Upper lobe of right lung (tissue), 1 donor: ENCODE measurements around the gene TMEM151A. TPM values are rescaled to one million over a fixed set of nuclear protein-coding genes. Genes with fewer than 3 reads are reported as not detected.
"Not testable (repeated sequence)": the region's sequence is repeated elsewhere in the genome, so short reads cannot be mapped to it uniquely, and the experiment has no call there.

Experiments used
- ATAC-seq: fragments of 200-7000 bp; cut with Tn5 transposase; one replicate; pipeline ENCODE4 v1.9.1; 2020; ENCODE audit warnings: mild to moderate bottlenecking, moderate library complexity
- DNase-seq: peaks from one replicate; pipeline ENCODE4 v3.0.0-alpha.2; 2020
- H3K27ac ChIP-seq: fragments of 200-600 bp; one replicate; pipeline ENCODE4 v1.8.0; 2022
- H3K27me3 ChIP-seq: fragments of 200-600 bp; one replicate; pipeline ENCODE4 v1.8.0; 2022; ENCODE audit warnings: mild to moderate bottlenecking
- H3K36me3 ChIP-seq: fragments of 200-600 bp; one replicate; pipeline ENCODE4 v1.8.0; 2022
- H3K4me1 ChIP-seq: fragments of 200-600 bp; one replicate; pipeline ENCODE4 v1.8.0; 2022
- H3K4me3 ChIP-seq: fragments of 200-600 bp; one replicate; pipeline ENCODE4 v1.8.0; 2022; ENCODE audit warnings: mild to moderate bottlenecking
- H3K9me3 ChIP-seq: fragments of 200-600 bp; one replicate; pipeline ENCODE4 v1.8.0; 2022
- intact Hi-C: fragments of 100-400 bp; cut with DNase I; formaldehyde crosslinking; loops from one replicate; pipeline ENCODE4 v1.11.0; 2022
- total RNA-seq: library from RNA; stranded (reverse); fragmentation: NEBNext Ultra II Directional; extraction: Animal tissue kit (Norgen Biotek cat#: 25700); gene quantifications from one replicate; pipeline ENCODE4 v1.2.1, GENCODE V29; 2021
- TF ChIP-seq, protein P1 (sequence below): fragments of 200-600 bp; IDR thresholded peaks from one replicate; pipeline ENCODE4 v1.8.0; 2022; ENCODE audit warnings: antibody characterized with exemption
- donor health status: DM: no; HTN: yes; CAD: no; lungs with severe emphysema.

Gene TMEM151A
- total RNA-seq, 1 donor from 2014 or later = 0.41 TPM

DNA sequence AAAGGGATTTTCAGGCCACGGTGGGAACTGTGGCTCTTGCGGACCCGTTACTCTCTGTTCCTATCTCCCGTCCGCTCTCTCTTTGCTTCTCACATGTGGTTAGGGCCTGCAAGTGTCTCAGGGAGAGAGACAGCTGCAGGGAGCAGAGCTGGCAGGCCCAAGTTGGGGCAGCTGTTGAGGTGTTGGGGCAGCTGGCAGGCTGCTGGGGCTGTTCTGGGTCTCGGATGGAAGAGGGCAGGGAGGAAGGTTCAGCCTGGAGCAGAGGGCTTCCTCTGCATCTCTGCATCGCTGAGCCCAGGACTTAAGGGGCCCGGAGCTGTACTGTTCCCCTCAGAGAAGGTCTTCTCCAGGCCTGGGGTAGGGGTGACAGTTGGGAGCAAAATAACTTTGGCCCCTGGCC is 16.3 kb upstream of the TMEM151A start:
- intact Hi-C loops = no loop called here
- peaks cover 47% of the 10 kb centered on the region for H3K36me3 ChIP-seq
- H3K4me3 ChIP-seq = no peak overlapping the region
- no peaks in the 10 kb centered on the region for H3K27me3 ChIP-seq
- H3K4me1 ChIP-seq = peaks cover 8% of the 10 kb centered on the region
- H3K27ac ChIP-seq = no peak overlapping the region
- H3K9me3 ChIP-seq = no peaks in the 10 kb centered on the region
- TF ChIP-seq, protein P1, sequence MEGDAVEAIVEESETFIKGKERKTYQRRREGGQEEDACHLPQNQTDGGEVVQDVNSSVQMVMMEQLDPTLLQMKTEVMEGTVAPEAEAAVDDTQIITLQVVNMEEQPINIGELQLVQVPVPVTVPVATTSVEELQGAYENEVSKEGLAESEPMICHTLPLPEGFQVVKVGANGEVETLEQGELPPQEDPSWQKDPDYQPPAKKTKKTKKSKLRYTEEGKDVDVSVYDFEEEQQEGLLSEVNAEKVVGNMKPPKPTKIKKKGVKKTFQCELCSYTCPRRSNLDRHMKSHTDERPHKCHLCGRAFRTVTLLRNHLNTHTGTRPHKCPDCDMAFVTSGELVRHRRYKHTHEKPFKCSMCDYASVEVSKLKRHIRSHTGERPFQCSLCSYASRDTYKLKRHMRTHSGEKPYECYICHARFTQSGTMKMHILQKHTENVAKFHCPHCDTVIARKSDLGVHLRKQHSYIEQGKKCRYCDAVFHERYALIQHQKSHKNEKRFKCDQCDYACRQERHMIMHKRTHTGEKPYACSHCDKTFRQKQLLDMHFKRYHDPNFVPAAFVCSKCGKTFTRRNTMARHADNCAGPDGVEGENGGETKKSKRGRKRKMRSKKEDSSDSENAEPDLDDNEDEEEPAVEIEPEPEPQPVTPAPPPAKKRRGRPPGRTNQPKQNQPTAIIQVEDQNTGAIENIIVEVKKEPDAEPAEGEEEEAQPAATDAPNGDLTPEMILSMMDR = no peak
- ATAC-seq (no peak), DNase-seq (no peak)

DNA sequence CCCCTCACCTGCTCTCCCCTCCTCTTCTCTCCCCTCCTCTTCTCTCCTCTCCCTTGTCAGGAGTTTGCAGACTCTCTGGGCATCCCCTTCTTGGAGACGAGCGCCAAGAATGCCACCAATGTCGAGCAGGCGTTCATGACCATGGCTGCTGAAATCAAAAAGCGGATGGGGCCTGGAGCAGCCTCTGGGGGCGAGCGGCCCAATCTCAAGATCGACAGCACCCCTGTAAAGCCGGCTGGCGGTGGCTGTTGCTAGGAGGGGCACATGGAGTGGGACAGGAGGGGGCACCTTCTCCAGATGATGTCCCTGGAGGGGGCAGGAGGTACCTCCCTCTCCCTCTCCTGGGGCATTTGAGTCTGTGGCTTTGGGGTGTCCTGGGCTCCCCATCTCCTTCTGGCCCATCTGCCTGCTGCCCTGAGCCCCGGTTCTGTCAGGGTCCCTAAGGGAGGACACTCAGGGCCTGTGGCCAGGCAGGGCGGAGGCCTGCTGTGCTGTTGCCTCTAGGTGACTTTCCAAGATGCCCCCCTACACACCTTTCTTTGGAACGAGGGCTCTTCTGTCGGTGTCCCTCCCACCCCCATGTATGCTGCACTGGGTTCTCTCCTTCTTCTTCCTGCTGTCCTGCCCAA is 15.6 kb upstream of the TMEM151A start:
- peaks cover 47% of the 10 kb centered on the region for H3K36me3 ChIP-seq
- H3K27ac ChIP-seq = no peak overlapping the region
- H3K4me1 ChIP-seq = peaks cover 3% of the 10 kb centered on the region
- TF ChIP-seq, protein P1 = no peak
- ATAC-seq (no peak), DNase-seq (no peak)
- intact Hi-C loops = no loop called here
- no peaks in the 10 kb centered on the region for H3K9me3 ChIP-seq
- H3K27me3 ChIP-seq = no peaks in the 10 kb centered on the region
- no peak overlapping the region for H3K4me3 ChIP-seq

DNA sequence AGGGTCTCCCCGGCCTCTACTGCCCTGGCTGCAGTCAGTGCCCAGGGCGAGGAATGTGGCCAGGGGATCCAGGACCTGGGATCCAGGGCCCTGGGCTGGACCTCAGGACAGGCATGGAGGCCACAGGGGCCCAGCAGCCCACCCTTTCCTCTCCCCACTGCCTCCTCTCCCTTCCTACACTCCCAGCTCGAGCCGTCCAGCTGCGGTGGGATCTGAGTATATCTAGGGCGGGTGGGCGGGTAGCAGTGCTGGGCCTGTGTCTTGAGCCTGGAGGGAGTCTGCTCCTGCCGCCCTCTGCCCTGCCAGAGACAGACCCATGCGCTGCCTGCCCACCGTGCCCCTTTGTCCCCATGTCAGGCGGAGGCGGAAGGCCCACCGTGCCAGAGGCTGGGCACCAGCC is 15.1 kb upstream of the TMEM151A start:
- H3K36me3 ChIP-seq = peaks cover 46% of the 10 kb centered on the region
- H3K9me3 ChIP-seq, H3K27me3 ChIP-seq, H3K4me3 ChIP-seq, H3K4me1 ChIP-seq, intact Hi-C loops, ATAC-seq, DNase-seq, H3K27ac ChIP-seq: not testable (repeated sequence)

DNA sequence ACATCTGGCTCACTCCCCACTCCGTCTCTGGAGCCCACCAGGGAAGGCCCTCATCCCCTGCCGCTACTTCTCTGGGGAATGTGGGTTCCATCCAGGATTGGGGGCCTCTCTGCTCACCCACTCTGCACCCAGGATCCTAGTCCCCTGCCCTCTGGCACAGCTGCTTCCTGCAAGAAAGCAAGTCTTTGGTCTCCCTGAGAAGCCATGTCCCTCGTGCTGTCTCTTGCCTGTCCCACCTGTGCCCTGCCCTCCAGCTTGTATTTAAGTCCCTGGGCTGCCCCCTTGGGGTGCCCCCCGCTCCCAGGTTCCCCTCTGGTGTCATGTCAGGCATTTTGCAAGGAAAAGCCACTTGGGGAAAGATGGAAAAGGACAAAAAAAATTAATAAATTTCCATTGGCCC is 14.6 kb upstream of the TMEM151A start:
- H3K4me3 ChIP-seq, H3K9me3 ChIP-seq, H3K27ac ChIP-seq, H3K27me3 ChIP-seq, ATAC-seq, intact Hi-C loops, H3K4me1 ChIP-seq, DNase-seq: not testable (repeated sequence)
- peaks cover 42% of the 10 kb centered on the region for H3K36me3 ChIP-seq

DNA sequence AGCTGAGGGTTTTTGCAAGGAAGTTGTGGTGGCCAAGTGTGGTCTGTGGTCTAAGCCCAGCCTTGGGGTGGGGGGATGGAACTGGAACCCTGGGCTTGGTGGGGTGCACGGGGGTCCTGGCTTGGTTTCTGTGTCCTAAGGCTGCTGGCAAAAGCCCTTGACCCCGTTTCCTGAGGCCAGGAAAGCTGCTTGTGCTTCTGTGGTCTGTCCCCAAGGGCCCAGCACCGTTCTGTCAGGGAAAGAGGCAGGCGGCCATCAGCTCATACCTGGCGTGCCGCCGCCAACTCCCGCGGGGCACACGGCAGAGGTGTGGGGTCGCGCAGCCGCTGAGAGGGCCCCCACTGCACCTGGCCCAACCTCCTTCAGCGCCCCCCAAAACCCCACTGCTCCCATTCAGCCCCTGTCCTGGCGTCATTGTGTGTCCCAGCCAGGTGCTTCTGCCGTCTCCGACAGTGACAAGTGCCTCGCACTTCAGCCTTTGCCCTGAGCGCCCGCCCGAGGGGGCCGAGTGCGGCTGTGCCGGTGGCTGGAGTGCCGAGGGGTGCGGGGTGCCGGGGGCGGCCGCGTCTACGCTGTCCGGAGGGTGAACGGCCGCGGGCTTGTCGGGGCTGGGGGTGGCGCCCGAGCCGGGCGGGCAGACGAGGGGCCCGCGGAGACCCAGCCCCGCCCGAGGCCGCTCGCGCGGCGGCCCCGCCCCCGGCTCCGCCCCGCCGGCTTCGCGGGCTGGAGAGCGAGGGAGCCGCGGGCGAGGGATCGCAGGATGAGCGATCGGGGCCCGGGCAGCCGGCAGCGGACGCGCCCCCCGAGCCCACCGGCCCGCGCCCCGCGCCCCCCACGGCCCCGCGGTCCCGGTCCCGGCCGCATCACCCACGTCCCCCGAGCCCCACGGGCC is 14.0 kb upstream of the TMEM151A start, which contains the start of gene CNIH2:
Gene CNIH2 (plus strand): TSS at position 705 of the 892 bp plus-strand sequence. CDS start 282 bp downstream, outside the sequence.
- H3K4me1 ChIP-seq = peaks cover 5% of the 10 kb centered on the region
- intact Hi-C loops = no loop called here
- H3K9me3 ChIP-seq = no peaks in the 10 kb centered on the region
- TF ChIP-seq, protein P1 = no peak
- peak; percentile 31 for ATAC-seq
- peaks cover 35% of the 10 kb centered on the region for H3K36me3 ChIP-seq
- DNase-seq = no peak
- no peaks in the 10 kb centered on the region for H3K27me3 ChIP-seq
- H3K27ac ChIP-seq = peak within 1 kb of the TSS; percentile 17
- H3K4me3 ChIP-seq = no peak within 1 kb of the TSS

DNA sequence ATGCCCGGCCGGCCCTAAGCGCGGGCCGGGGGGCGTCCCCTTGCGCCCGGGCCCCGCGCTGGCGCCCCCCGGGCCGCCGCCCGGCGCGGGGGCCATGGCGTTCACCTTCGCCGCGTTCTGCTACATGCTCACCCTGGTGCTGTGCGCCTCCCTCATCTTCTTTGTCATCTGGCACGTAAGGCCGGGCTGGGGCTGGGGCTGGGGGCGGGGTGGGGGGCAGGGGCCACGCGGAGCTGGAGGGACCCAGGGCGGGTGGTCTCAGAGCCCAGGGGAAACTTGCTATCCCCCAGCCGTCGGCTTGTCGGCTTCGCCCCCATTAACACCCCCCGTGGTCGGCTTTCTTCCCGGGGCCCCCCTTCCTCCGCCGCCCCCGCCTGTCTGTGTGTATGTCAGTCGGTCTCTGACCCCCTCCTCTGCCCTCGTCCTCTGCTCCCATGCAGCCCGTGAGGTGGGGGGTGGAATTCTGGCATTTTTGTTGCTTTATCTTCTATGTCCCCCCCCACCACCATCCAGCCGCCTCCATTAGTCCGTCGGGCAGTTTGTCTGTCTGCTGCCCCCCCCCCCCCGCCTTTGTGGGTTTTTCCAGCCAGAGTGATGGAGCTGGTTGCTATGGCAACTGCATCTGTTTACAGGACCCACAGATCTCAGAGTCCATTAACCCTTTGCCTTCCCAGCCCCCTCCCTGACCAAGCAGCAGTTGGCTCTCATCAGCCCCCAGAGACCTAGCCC is 13.2 kb upstream of the TMEM151A start:
- Histone ChIP-seq H3K27ac (no peak overlapping the region), H3K36me3 (peaks cover 27% of the 10 kb centered on the region), H3K4me3 (no peak overlapping the region), H3K4me1 (peaks cover 7% of the 10 kb centered on the region), H3K9me3 (no peaks in the 10 kb centered on the region), H3K27me3 (no peaks in the 10 kb centered on the region)
- no peak for DNase-seq
- intact Hi-C loops = no loop called here
- ATAC-seq = no peak
- TF ChIP-seq, protein P1 = no peak
